ENCODE data around the gene UNC119.

The UNC119 gene

DNA sequence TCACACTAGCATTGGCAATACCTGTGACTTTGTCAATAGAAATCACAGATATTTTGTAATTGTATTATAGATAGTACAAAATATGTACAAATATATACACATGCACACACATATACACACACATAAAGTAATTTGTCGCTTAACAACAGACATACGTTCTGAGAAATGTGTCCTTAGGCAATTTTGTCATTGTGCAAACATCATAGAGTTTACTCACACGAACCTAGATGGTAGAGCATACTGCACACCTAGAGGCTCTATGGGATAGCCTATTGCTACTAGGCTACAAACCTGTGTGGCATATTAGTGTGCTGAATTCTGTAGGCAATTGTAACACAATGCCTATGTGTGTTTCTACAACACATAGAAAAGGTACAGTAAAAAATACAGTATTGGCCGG is 11.0 kb downstream of the UNC119 start:
- TF ChIP-seq SUZ12 (IDR thresholded peaks at IDR 0.05) (no peak), ARNT (IDR thresholded peaks at IDR 0.05) (no peak), HDGF (IDR thresholded peaks at IDR 0.05; ENCODE audit: borderline replicate concordance) (no peak), L3MBTL2 (conservative IDR thresholded peaks at IDR 0.05) (no peak), ELF4 (IDR thresholded peaks at IDR 0.05) (no peak), FOXM1 (IDR thresholded peaks at IDR 0.05; ENCODE audit: borderline replicate concordance) (no peak), CTBP1 (IDR thresholded peaks at IDR 0.05; ENCODE audit: borderline replicate concordance) (no peak)
- TF ChIP-seq, protein P1, sequence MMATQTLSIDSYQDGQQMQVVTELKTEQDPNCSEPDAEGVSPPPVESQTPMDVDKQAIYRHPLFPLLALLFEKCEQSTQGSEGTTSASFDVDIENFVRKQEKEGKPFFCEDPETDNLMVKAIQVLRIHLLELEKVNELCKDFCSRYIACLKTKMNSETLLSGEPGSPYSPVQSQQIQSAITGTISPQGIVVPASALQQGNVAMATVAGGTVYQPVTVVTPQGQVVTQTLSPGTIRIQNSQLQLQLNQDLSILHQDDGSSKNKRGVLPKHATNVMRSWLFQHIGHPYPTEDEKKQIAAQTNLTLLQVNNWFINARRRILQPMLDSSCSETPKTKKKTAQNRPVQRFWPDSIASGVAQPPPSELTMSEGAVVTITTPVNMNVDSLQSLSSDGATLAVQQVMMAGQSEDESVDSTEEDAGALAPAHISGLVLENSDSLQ (IDR thresholded peaks at IDR 0.05), result no peak
- CTCF ChIA-PET, result interaction anchor here (0.6 to 1.7 kb wide), 6 partner anchors 21 to 784 kb away, joined by 4 to 14 read pairs (median 4); no protein-coding TSS in a partner anchor
- POLR2A ChIA-PET, result no interaction called here
- DNase-seq (ENCODE audit: extremely low spot score), result no peak

DNA sequence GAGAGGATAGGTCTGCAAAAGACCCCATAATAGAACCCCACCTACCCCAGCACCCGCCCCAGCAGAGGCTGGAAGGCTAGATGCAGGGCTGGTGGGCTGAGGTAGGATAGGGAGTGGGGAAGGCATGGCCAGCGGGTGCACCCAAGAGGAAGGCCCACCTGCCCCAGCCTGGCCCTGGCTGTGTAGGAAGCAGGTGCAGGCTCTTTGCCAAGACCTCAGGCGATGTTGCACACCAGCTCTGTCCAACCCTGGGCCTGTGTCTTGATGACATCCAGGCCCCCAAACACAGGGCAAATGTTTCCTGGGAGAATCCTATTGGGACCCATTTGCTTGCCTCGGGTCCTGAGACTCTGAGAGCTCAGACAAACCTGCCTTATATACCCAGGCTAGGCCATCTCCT is 12.2 kb downstream of the UNC119 start:
- CTCF ChIA-PET, result interaction anchor here (0.5 to 1.7 kb wide), 10 partner anchors 9 to 123 kb away, joined by 3 to 14 read pairs (median 5); no protein-coding TSS in a partner anchor
- TF ChIP-seq LEF1 (IDR thresholded peaks at IDR 0.05; ENCODE audit: borderline replicate concordance) (no peak), ELF4 (IDR thresholded peaks at IDR 0.05) (no peak), BHLHE40 (IDR thresholded peaks at IDR 0.05; ENCODE audit: borderline replicate concordance) (no peak), FOXA1 (IDR thresholded peaks at IDR 0.05) (no peak), NFRKB (IDR thresholded peaks at IDR 0.05) (no peak), L3MBTL2 (conservative IDR thresholded peaks at IDR 0.05) (no peak)
- TF ChIP-seq, protein P1 (IDR thresholded peaks at IDR 0.05), result no peak
- POLR2A ChIA-PET, result no interaction called here
- no peak for DNase-seq (ENCODE audit: extremely low spot score)

DNA sequence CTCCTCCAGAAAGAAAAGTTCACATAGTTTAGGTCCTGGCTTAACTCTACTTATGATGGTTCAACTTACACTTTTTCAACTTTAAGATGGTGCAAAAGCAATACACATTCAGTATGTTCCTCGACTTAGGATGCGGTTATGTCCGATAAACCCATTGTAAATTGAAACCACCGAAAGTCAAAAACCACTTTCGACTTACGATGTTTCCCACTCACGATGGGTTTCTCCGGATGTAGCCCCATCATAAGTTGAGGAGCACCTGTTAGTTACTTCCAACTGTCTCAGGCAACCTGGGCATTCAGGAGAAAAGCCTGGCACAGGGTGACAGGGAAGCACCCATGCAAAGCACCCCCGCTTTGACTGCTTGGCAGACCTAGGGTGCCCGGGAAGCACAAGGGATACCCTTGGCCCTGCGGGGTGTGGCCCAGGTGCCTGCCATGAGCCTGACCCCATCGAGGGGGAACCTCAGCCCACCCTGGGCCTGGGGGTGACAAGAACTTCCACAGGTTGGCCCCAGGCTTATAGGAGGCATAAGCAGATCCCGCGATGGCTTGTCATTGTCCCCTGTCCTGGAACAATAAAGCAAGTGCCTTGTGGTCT is 14.0 kb downstream of the UNC119 start:
- POLR2A ChIA-PET, result interaction anchor here (0.7 to 1.0 kb wide), 2 partner anchors 17 to 38 kb away, joined by 3 read pairs; no protein-coding TSS in a partner anchor

DNA sequence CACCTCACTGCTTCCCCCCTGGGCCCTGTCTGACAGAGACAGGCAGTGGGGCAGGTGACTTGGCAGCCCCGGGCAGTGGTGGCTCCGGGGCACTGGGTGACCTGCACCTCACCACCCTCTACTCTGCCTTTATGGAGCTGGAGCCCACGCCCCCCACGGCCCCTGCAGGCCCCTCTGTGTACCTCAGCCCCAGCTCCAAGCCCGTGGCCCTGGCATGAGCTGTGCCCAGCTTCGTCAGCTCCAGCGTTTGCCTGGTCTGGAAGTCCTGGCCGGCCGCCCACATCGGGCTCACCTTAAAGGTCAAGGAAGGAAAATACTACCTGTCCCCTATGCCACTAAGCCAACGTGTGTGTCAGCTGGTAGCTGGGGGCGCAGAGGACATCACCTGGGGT is 15.2 kb downstream of the UNC119 start:
- TF ChIP-seq, protein P1 (IDR thresholded peaks at IDR 0.05), result no peak
- TF ChIP-seq FOXA1 (IDR thresholded peaks at IDR 0.05) (no peak), TARDBP (IDR thresholded peaks at IDR 0.05) (no peak), NFRKB (IDR thresholded peaks at IDR 0.05) (no peak), SP1 (IDR thresholded peaks at IDR 0.05) (no peak), HDGF (IDR thresholded peaks at IDR 0.05; ENCODE audit: borderline replicate concordance) (no peak), L3MBTL2 (conservative IDR thresholded peaks at IDR 0.05) (no peak), SUZ12 (IDR thresholded peaks at IDR 0.05) (no peak), ARNT (IDR thresholded peaks at IDR 0.05) (no peak), FOXM1 (IDR thresholded peaks at IDR 0.05; ENCODE audit: borderline replicate concordance) (no peak), ZNF384 (IDR thresholded peaks at IDR 0.05) (no peak), CTBP1 (IDR thresholded peaks at IDR 0.05; ENCODE audit: borderline replicate concordance) (no peak), FOXK2 (IDR thresholded peaks at IDR 0.05) (no peak), ELF4 (IDR thresholded peaks at IDR 0.05) (no peak), LEF1 (IDR thresholded peaks at IDR 0.05; ENCODE audit: borderline replicate concordance) (no peak), BHLHE40 (IDR thresholded peaks at IDR 0.05; ENCODE audit: borderline replicate concordance) (no peak)
- CTCF ChIA-PET, result interaction anchor here (0.5 to 3.7 kb wide), 5 partner anchors 11 to 106 kb away, joined by 3 to 16 read pairs (median 3); no protein-coding TSS in a partner anchor
- POLR2A ChIA-PET, result interaction anchor here (1.3 kb wide), 1 partner anchor 13 kb away, joined by 4 read pairs; no protein-coding TSS in a partner anchor
- no peak for DNase-seq (ENCODE audit: extremely low spot score)

More for the DNA sequence above, 14.0 kb downstream of the UNC119 start:
- CTCF ChIA-PET, result interaction anchor here (0.8 to 3.7 kb wide), 3 partner anchors 10 to 43 kb away, joined by 3 to 16 read pairs (median 6); no protein-coding TSS in a partner anchor
- TF ChIP-seq ARNT (IDR thresholded peaks at IDR 0.05), result no peak
- no peak for TF ChIP-seq SUZ12 (IDR thresholded peaks at IDR 0.05)
- no peak for TF ChIP-seq L3MBTL2 (conservative IDR thresholded peaks at IDR 0.05)
- TF ChIP-seq SP1 (IDR thresholded peaks at IDR 0.05), result no peak
- TF ChIP-seq TARDBP (IDR thresholded peaks at IDR 0.05), result no peak
- TF ChIP-seq LEF1 (IDR thresholded peaks at IDR 0.05; ENCODE audit: borderline replicate concordance), result no peak
- TF ChIP-seq, protein P1 (IDR thresholded peaks at IDR 0.05), result no peak
- DNase-seq (ENCODE audit: extremely low spot score), result no peak

DNA sequence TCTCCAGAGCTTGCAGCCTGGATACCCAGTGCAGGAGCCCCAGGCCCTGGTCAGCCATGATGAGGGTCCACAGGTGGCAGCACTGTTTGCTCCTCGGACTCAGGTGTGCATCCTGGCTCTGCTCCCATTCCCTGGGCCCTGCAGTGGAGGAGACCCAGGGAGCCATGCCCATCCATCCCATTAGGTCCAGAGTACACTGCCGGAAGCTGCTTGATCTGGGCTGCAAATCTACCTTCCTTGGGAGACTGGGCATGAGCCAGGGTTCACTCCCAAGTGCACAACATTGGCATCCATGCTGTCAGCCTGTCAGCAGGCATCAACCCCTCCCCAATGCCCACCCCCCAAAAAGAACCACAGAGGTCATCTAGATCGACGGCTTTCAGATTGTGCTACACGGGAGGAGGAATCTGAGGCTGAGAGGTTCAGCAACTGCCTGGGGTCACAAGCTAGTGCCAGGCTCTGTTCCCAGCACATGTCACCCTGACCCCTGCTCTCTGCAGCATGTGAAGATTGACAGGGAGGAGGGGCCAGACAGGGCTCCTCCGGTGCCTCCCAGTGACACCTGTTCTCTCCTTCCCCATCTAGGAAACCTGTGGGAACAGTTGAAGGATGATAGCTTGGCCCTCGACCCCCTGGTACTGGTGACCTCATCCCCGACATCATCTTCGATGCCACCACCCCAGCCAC is 15.7 kb downstream of the UNC119 start:
- DNase-seq (ENCODE audit: extremely low spot score), result no peak
- ChIA-PET POLR2A (interaction anchor here (1.1 to 1.3 kb wide), 2 partner anchors 13 to 35 kb away, joined by 3 to 4 read pairs; partner anchors contain the start of gene PIGS), CTCF (interaction anchor here (0.5 to 3.7 kb wide), 4 partner anchors 12 to 105 kb away, joined by 3 to 16 read pairs (median 6); no protein-coding TSS in a partner anchor)
- no peak for TF ChIP-seq FOXM1 (IDR thresholded peaks at IDR 0.05; ENCODE audit: borderline replicate concordance)
- no peak for TF ChIP-seq TARDBP (IDR thresholded peaks at IDR 0.05)
- no peak for TF ChIP-seq FOXA1 (IDR thresholded peaks at IDR 0.05)
- no peak for TF ChIP-seq SUZ12 (IDR thresholded peaks at IDR 0.05)
- no peak for TF ChIP-seq NFRKB (IDR thresholded peaks at IDR 0.05)
- no peak for TF ChIP-seq BHLHE40 (IDR thresholded peaks at IDR 0.05; ENCODE audit: borderline replicate concordance)
- no peak for TF ChIP-seq LEF1 (IDR thresholded peaks at IDR 0.05; ENCODE audit: borderline replicate concordance)
- no peak for TF ChIP-seq ZNF384 (IDR thresholded peaks at IDR 0.05)
- no peak for TF ChIP-seq L3MBTL2 (conservative IDR thresholded peaks at IDR 0.05)

Data from HEK293T (cell line).